T-cell (primary cell): ENCODE measurements around the gene TCF7L2. TPM values are rescaled to one million over a fixed set of nuclear protein-coding genes. Genes with fewer than 3 reads are reported as not detected.

Source experiments
- ATAC-seq, 4 experiments: fragments of 200-7000 bp in 3 of 4; fragments of 150-1000 bp in 1 of 4; cut with Tn5 transposase; replicated peaks in 1 of 4; 1 replicate in 3 of 4; 2 replicates in 1 of 4; pipeline ENCODE4 v1.10.0; 2021; ENCODE audit warnings: moderate library complexity in 3 of 4, mild to moderate bottlenecking in 2 of 4, moderate number of reproducible peaks in 1 of 4
- CTCF ChIA-PET, 2 donors: fragments of 300-600 bp; sonication (Branson Sonifier 250); formaldehyde crosslinking; loops; one replicate each; lab custom pipeline; 2022; ENCODE audit warnings: antibody characterized with exemption in 2 of 2; lab: Charles Lee
- POLR2A ChIA-PET, 2 donors: fragments of 300-600 bp; sonication (Branson Sonifier 250); formaldehyde crosslinking; loops; one replicate each; lab custom pipeline; 2022; ENCODE audit warnings: antibody characterized with exemption in 2 of 2; lab: Charles Lee
- DNase-seq, 35 experiments: peaks; one replicate each; pipeline versions ENCODE4 v3.0.0 to v3.0.0-alpha.2; 2013 to 2023
- H3K27ac ChIP-seq: one replicate; pipeline ENCODE4 v1.5.1; 2013; ENCODE audit warnings: low read length
- H3K27me3 ChIP-seq, 2 experiments: replicated peaks in 1 of 2; 1 replicate in 1 of 2; 2 replicates in 1 of 2; pipeline versions ENCODE4 v1.6.1 to v1.7.0; 2013; ENCODE audit warnings: low read length in 1 of 2, mixed read lengths in 1 of 2; ENCODE audit not compliant: control insufficient read depth in 2 of 2, insufficient read depth in 2 of 2; ENCODE audit errors: extremely low read depth in 1 of 2
- H3K36me3 ChIP-seq, 2 donors: 1 replicate in 1 of 2; 2 replicates in 1 of 2; pipeline versions ENCODE4 v1.6.1 to v1.7.0; 2013; ENCODE audit warnings: low read length in 1 of 2; ENCODE audit not compliant: control insufficient read depth in 2 of 2, insufficient read depth in 1 of 2; ENCODE audit errors: extremely low read depth in 1 of 2
- H3K4me1 ChIP-seq, 2 experiments: 1 replicate in 1 of 2; 2 replicates in 1 of 2; pipeline versions ENCODE4 v1.6.1 to v1.7.0; 2013; ENCODE audit warnings: low read length in 2 of 2, mixed read lengths in 1 of 2; ENCODE audit not compliant: insufficient read depth in 2 of 2, control insufficient read depth in 1 of 2; ENCODE audit errors: extremely low read depth in 1 of 2
- H3K4me3 ChIP-seq, 2 donors: 1 replicate in 1 of 2; 2 replicates in 1 of 2; pipeline versions ENCODE4 v1.5.1 to v1.7.0; 2013; ENCODE audit warnings: mild to moderate bottlenecking in 2 of 2, low read length in 1 of 2, moderate library complexity in 1 of 2; ENCODE audit not compliant: control insufficient read depth in 1 of 2; ENCODE audit errors: extremely low read depth in 1 of 2
- H3K9me3 ChIP-seq: 2 replicates; pipeline ENCODE4 v1.7.0; 2013
- H3K27ac Mint-ChIP-seq, 2 donors: one replicate each; pipeline ENCODE4 v1.8.0; 2020 to 2021; ENCODE audit warnings: mild to moderate bottlenecking in 2 of 2, mixed read lengths in 2 of 2
- H3K27me3 Mint-ChIP-seq, 2 donors: one replicate each; pipeline ENCODE4 v1.8.0; 2021 to 2022; ENCODE audit warnings: mixed read lengths in 2 of 2
- H3K36me3 Mint-ChIP-seq: one replicate; pipeline ENCODE4 v1.8.0; 2021; ENCODE audit warnings: mixed read lengths
- H3K4me1 Mint-ChIP-seq, 3 donors: one replicate each; pipeline ENCODE4 v1.8.0; 2020 to 2022; ENCODE audit warnings: mixed read lengths in 3 of 3, mild to moderate bottlenecking in 1 of 3
- H3K4me3 Mint-ChIP-seq, 3 donors: one replicate each; pipeline ENCODE4 v1.8.0; 2020 to 2022; ENCODE audit warnings: mild to moderate bottlenecking in 3 of 3, mixed read lengths in 3 of 3, moderate library complexity in 3 of 3
- H3K9me3 Mint-ChIP-seq, 3 donors: one replicate each; pipeline ENCODE4 v1.8.0; 2020 to 2022; ENCODE audit warnings: mixed read lengths in 3 of 3
- WGBS: methylation state at CpG from one replicate; pipeline ENCODE4 v1.1.5; 2013; ENCODE audit warnings: missing lambda C conversion rate; ENCODE audit not compliant: insufficient coverage; 5-methylcytosine and 5-hydroxymethylcytosine counted together
- total RNA-seq, 35 experiments: library from RNA in 6 of 35; stranded (reverse) in 6 of 35; fragments of 120-200 nt in 1 of 35; gene quantifications; one replicate each; pipeline versions ENCODE4 v1.2.1 to v1.2.4 and lab custom pipeline; 2013 to 2026

TCF7L2 gene
- total RNA-seq, 5 donors from 2014 or later (not counting 1 experiment from before 2014, with no cell fraction given) = 2.6 to 6.2 (median 3.3) TPM

DNA sequence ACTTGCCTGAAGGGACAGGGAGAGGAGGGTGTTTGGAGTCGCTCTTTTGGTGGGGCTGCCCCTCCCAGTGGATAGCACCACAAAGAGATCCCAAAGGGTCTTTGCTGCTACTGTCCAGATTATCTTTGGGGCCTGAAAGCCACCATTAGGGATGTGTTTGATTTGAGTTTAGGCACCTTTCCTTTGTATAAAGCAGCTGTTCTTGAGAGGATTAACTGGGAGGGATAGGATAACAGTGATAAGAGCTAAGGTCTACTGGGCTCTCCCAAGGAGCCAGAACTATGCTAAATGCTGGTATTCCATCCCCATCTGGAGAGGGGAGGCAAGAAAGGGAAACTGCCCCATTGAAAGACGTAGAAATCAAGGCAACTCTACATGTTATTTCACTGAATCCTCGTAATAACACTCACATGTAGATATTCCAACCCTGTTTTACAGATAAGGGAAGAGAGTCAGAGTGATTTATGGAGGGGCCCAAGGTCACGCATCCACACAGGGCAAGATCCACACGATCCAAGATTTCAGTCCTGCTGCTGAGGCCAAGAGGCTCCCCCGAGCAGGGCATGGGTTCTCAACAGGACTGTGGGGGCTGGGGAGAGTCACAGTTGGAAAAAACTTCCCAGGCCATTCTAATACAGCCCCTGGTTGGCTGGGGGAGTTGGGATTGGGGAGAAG, 11.1 kb upstream of the TCF7L2 start:
- H3K9me3 ChIP-seq = no peaks in the 10 kb centered on the region
- H3K4me3 Mint-ChIP-seq = no peak overlapping the region
- H3K4me3 ChIP-seq = no peak overlapping the region
- DNase-seq = no peak
- H3K9me3 Mint-ChIP-seq = no peaks in the 10 kb centered on the region
- no peak overlapping the region for H3K27ac ChIP-seq
- no peaks in the 10 kb centered on the region for H3K4me1 ChIP-seq
- H3K4me1 Mint-ChIP-seq = peaks cover 0 to 5% (median 0%) of the 10 kb centered on the region in 3 donors
- no peak for ATAC-seq
- no peaks in the 10 kb centered on the region for H3K27me3 ChIP-seq
- no peak overlapping the region for H3K27ac Mint-ChIP-seq
- no peaks in the 10 kb centered on the region for H3K27me3 Mint-ChIP-seq
- H3K36me3 ChIP-seq = no peaks in the 10 kb centered on the region
- POLR2A ChIA-PET = no interaction called here
- no peaks in the 10 kb centered on the region for H3K36me3 Mint-ChIP-seq
- 83% methylated on average over 2 of the region's 6 CpGs for WGBS
- CTCF ChIA-PET = no interaction called here

DNA sequence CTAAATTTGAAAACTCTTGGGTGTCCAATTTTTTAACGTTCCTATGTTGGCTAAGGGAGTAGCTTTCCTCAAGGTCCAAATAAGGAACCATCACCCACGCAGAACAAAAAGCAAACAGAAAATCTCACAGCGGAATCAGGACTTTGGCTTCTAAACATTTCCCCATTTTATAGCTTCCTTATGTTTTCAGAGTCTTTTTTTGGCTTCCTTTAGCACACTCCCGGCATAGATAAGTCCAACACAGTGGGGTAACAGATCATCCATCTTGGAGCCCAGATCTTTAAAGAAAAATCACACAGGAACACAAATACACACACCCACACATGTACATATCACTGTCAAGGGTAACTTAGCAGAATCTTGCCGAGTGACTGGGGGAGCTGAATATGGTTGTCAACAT, 4.2 kb upstream of the TCF7L2 start:
- CTCF ChIA-PET = no interaction called here
- no peak overlapping the region for H3K4me3 ChIP-seq
- H3K27ac ChIP-seq = no peak overlapping the region
- 88% methylated on average over 4 of the region's 5 CpGs for WGBS
- ATAC-seq (no peak), DNase-seq (no peak)
- peaks cover 0 to 8% of the 10 kb centered on the region in 2 experiments for H3K27me3 ChIP-seq
- peaks cover 0 to 7% of the 10 kb centered on the region in 2 donors for H3K27me3 Mint-ChIP-seq
- no peaks in the 10 kb centered on the region for H3K9me3 Mint-ChIP-seq
- no peaks in the 10 kb centered on the region for H3K36me3 ChIP-seq
- POLR2A ChIA-PET = no interaction called here
- no peaks in the 10 kb centered on the region for H3K36me3 Mint-ChIP-seq
- no peak overlapping the region for H3K27ac Mint-ChIP-seq
- H3K9me3 ChIP-seq = no peaks in the 10 kb centered on the region
- H3K4me1 Mint-ChIP-seq = peaks cover 14 to 20% (median 14%) of the 10 kb centered on the region in 3 donors
- peaks cover 2 to 8% of the 10 kb centered on the region in 2 experiments for H3K4me1 ChIP-seq
- no peak overlapping the region for H3K4me3 Mint-ChIP-seq

DNA sequence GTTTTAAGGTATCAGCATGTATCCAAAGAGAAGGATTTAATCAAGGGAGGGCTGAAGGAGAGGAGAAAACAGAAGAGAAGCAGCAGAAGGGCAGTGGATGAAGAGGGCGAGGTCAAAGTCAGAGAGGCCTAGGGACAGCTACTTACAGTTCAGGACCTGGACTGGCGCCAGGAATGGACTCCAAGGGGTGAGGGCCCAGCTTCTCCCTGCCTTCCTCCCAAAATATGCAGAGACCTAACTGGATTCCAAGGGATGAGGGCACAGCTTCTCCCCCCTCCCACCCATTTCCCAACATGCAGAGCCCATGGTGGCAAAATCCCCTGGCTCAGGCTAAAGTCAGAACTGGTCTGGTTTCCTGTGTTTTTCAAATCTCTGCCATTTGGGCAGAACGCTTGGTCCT, 3.4 kb upstream of the TCF7L2 start:
- ATAC-seq (no peak), DNase-seq (no peak)
- no peak overlapping the region for H3K4me3 Mint-ChIP-seq
- peaks cover 0 to 8% of the 10 kb centered on the region in 2 donors for H3K27me3 Mint-ChIP-seq
- no peak overlapping the region for H3K27ac ChIP-seq
- H3K27me3 ChIP-seq = peaks cover 0 to 13% of the 10 kb centered on the region in 2 experiments
- 97% methylated on average over 3 of the region's 3 CpGs for WGBS
- no peaks in the 10 kb centered on the region for H3K9me3 ChIP-seq
- no peaks in the 10 kb centered on the region for H3K9me3 Mint-ChIP-seq
- H3K27ac Mint-ChIP-seq = no peak overlapping the region
- no peak overlapping the region for H3K4me3 ChIP-seq
- no peaks in the 10 kb centered on the region for H3K36me3 ChIP-seq
- H3K36me3 Mint-ChIP-seq = no peaks in the 10 kb centered on the region
- H3K4me1 Mint-ChIP-seq = peaks cover 14 to 22% (median 15%) of the 10 kb centered on the region in 3 donors
- POLR2A ChIA-PET = no interaction called here
- H3K4me1 ChIP-seq = peaks cover 2 to 8% of the 10 kb centered on the region in 2 experiments
- CTCF ChIA-PET = no interaction called here

DNA sequence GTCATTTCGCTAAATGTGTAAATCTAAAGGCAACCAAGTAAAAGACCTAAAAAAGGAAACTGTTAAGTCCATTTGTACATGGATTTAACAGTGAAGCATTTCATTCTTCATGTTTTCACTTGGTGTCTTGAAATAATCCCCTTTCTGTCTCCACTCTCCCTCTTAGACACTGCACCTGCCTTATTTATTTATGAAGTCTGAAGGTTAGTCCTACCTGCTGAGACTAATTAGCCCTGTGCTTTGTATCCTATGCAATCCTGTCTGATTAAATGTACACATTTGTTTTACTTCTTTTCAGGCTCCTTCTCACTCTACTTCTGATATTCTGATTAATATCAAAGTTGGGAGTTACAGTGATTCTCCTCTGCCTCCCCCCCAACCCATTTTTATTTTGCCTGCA, 1.9 kb upstream of the TCF7L2 start:
- ChIA-PET POLR2A (no interaction called here), CTCF (no interaction called here)
- Histone ChIP-seq H3K27me3 (peaks cover 0 to 28% of the 10 kb centered on the region in 2 experiments), H3K27ac (no peak overlapping the region), H3K36me3 (no peaks in the 10 kb centered on the region), H3K4me3 (no peak overlapping the region), H3K9me3 (no peaks in the 10 kb centered on the region), H3K4me1 (peaks cover 2 to 23% of the 10 kb centered on the region in 2 experiments)
- Mint-ChIP-seq H3K4me3 (no peak overlapping the region), H3K27me3 (peaks cover 4 to 15% of the 10 kb centered on the region in 2 donors), H3K27ac (no peak overlapping the region), H3K4me1 (peaks cover 21 to 33% (median 22%) of the 10 kb centered on the region in 3 donors), H3K36me3 (no peaks in the 10 kb centered on the region), H3K9me3 (no peaks in the 10 kb centered on the region)
- DNase-seq (no peak), ATAC-seq (no peak)
- WGBS = no CpG with 5 or more reads among the region's 1 CpG

DNA sequence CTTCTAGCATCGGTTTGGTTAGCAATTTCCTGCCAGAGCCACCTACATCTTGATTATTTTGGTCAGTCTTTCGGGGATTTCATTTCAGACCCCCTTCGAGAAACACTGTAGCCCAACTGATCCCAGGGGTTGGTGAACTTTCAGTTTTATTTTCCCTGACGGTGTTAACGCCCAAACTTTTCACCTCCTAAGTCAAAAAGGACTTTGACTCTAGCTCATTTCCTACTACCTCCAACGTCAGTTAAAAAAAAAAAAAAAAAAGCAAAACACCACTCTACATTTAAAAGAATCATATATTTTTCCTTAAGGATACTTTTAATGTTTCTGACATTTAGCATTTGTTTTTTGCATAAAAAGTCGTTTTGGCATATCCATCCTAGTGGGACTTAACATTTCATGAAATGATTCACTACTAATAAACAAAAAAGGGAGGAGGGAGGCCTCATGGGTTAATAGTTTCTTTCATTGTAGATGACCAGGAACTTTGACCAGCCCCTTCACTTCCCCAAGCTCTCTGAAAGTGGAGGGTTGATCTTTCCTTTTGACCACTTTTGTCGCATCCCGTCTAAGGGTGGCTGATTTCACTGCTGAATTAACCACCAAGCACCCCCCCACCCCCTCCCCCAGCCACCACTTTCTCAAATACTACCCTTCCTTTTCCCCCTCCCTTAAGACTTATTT, 764 bp upstream of the TCF7L2 start:
- ChIA-PET POLR2A (interaction anchor here (0.6 kb wide), 2 partner anchors 22 to 142 kb away, joined by 7 to 12 read pairs; no protein-coding TSS in a partner anchor), CTCF (interaction anchor here (0.6 to 0.9 kb wide), 4 partner anchors 19 to 167 kb away, joined by 3 to 4 read pairs (median 4); no protein-coding TSS in a partner anchor)
- H3K9me3 Mint-ChIP-seq = no peaks in the 10 kb centered on the region
- ATAC-seq (no peak), DNase-seq (peak in 1 of 35 experiments; percentile 32)
- peaks cover 4 to 25% of the 10 kb centered on the region in 2 donors for H3K27me3 Mint-ChIP-seq
- Histone ChIP-seq H3K27ac (peak overlapping the region; percentile 31), H3K36me3 (no peaks in the 10 kb centered on the region), H3K4me3 (peak overlapping the region; percentile 34 to 74), H3K4me1 (peaks cover 2 to 24% of the 10 kb centered on the region in 2 experiments), H3K9me3 (no peaks in the 10 kb centered on the region), H3K27me3 (peaks cover 0 to 30% of the 10 kb centered on the region in 2 experiments)
- WGBS = 13% methylated on average over 5 of the region's 9 CpGs
- peak overlapping the region; percentile 89 to 95 (median 95) for H3K4me3 Mint-ChIP-seq
- peaks cover 21 to 33% (median 25%) of the 10 kb centered on the region in 3 donors for H3K4me1 Mint-ChIP-seq
- peak overlapping the region in 1 of 2 donors; percentile 75 for H3K27ac Mint-ChIP-seq
- H3K36me3 Mint-ChIP-seq = no peaks in the 10 kb centered on the region

DNA sequence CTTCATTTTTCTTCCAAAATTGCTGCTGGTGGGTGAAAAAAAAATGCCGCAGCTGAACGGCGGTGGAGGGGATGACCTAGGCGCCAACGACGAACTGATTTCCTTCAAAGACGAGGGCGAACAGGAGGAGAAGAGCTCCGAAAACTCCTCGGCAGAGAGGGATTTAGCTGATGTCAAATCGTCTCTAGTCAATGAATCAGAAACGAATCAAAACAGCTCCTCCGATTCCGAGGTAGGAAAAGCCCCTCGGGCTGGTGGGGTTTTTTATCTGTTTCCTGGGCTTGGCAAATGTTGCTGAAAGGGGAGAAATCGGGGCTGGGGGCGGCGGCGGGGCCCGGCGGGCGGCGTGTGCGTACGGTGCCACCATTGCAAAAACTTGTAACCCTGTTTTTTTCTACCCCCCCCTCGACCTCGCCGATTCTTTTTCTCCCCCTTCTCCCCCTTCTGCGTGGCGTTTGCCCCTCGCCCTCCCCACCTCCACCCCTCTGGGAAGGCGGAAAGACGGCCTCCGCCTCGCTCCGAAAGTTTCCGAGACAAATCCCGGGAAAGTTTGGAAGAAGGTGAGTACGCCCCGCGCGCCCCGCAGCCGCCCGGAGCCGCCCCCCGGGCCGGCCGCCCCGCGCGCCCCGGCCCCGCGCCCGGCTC, 789 bp downstream of the TCF7L2 start:
- peak overlapping the region; percentile 89 to 95 (median 95) for H3K4me3 Mint-ChIP-seq
- H3K9me3 Mint-ChIP-seq = no peaks in the 10 kb centered on the region
- H3K27ac Mint-ChIP-seq = peak overlapping the region; percentile 34 to 78
- peaks cover 0 to 30% of the 10 kb centered on the region in 2 experiments for H3K27me3 ChIP-seq
- no peaks in the 10 kb centered on the region for H3K36me3 ChIP-seq
- ATAC-seq (peak in 3 of 4 experiments; percentile 3 to 25 (median 8)), DNase-seq (peak in 25 of 35 experiments; percentile 4 to 51 (median 14))
- peaks cover 8 to 29% of the 10 kb centered on the region in 2 donors for H3K27me3 Mint-ChIP-seq
- ChIA-PET POLR2A (interaction anchor here in 1 of 2 donors (0.7 kb wide), 1 partner anchor 407 kb away, joined by 4 read pairs; no protein-coding TSS in a partner anchor), CTCF (no interaction called here)
- no peaks in the 10 kb centered on the region for H3K36me3 Mint-ChIP-seq
- peaks cover 25 to 40% (median 31%) of the 10 kb centered on the region in 3 donors for H3K4me1 Mint-ChIP-seq
- WGBS = under 1% methylated on average over 36 of the region's 56 CpGs
- no peaks in the 10 kb centered on the region for H3K9me3 ChIP-seq
- H3K27ac ChIP-seq = peak overlapping the region; percentile 58
- H3K4me3 ChIP-seq = peak overlapping the region; percentile 74 to 81
- H3K4me1 ChIP-seq = peaks cover 7 to 24% of the 10 kb centered on the region in 2 experiments
